ENCODE data around the gene COL13A1.

COL13A1 gene

GRCh38 chr10:69965919-69966662 is 164.4 kb downstream of the COL13A1 start:
- Mint-ChIP-seq H3K27me3 (ENCODE audit: low read depth) (peaks cover 12% of the 10 kb centered on the region), H3K9me3 (no peaks in the 10 kb centered on the region), H3K36me3 (ENCODE audit: low read depth) (no peaks in the 10 kb centered on the region), H3K27ac (no peak overlapping the region), H3K4me3 (no peak overlapping the region), H3K4me1 (ENCODE audit: low read depth) (no peaks in the 10 kb centered on the region)

- no peaks in the 10 kb centered on the region for H3K4me1 Mint-ChIP-seq (ENCODE audit: low read depth)
- no peaks in the 10 kb centered on the region for H3K36me3 Mint-ChIP-seq (ENCODE audit: low read depth)
- no peak overlapping the region for H3K4me3 Mint-ChIP-seq
- no peaks in the 10 kb centered on the region for H3K9me3 Mint-ChIP-seq
- H3K27me3 Mint-ChIP-seq (ENCODE audit: low read depth), result peaks cover 29% of the 10 kb centered on the region
- no peak overlapping the region for H3K27ac Mint-ChIP-seq
These were observed 167.1 kb downstream of the COL13A1 start for GRCh38 chr10:69968830-69969229.

GRCh38 chr10:69969977-69970376 is 168.3 kb downstream of the COL13A1 start:
- Mint-ChIP-seq H3K4me1 (ENCODE audit: low read depth) (no peaks in the 10 kb centered on the region), H3K36me3 (ENCODE audit: low read depth) (no peaks in the 10 kb centered on the region), H3K4me3 (no peak overlapping the region), H3K27me3 (ENCODE audit: low read depth) (peaks cover 37% of the 10 kb centered on the region), H3K9me3 (no peaks in the 10 kb centered on the region), H3K27ac (no peak overlapping the region)

- H3K4me1 Mint-ChIP-seq (ENCODE audit: low read depth), result no peaks in the 10 kb centered on the region
- no peak overlapping the region for H3K4me3 Mint-ChIP-seq
- H3K27ac Mint-ChIP-seq, result no peak overlapping the region
- peaks cover 56% of the 10 kb centered on the region for H3K27me3 Mint-ChIP-seq (ENCODE audit: low read depth)
- no peaks in the 10 kb centered on the region for H3K36me3 Mint-ChIP-seq (ENCODE audit: low read depth)
- H3K9me3 Mint-ChIP-seq, result no peaks in the 10 kb centered on the region
These were observed 171.3 kb downstream of the COL13A1 start for GRCh38 chr10:69972981-69973397.

GRCh38 chr10:69973678-69974077 is 172.0 kb downstream of the COL13A1 start:
- Mint-ChIP-seq H3K9me3 (no peaks in the 10 kb centered on the region), H3K27ac (no peak overlapping the region), H3K36me3 (ENCODE audit: low read depth) (no peaks in the 10 kb centered on the region), H3K27me3 (ENCODE audit: low read depth) (peaks cover 56% of the 10 kb centered on the region), H3K4me1 (ENCODE audit: low read depth) (no peaks in the 10 kb centered on the region), H3K4me3 (no peak overlapping the region)

- peaks cover 50% of the 10 kb centered on the region for H3K27me3 Mint-ChIP-seq (ENCODE audit: low read depth)
- H3K4me3 Mint-ChIP-seq, result no peak overlapping the region
- no peaks in the 10 kb centered on the region for H3K9me3 Mint-ChIP-seq
- H3K27ac Mint-ChIP-seq, result no peak overlapping the region
- H3K4me1 Mint-ChIP-seq (ENCODE audit: low read depth), result no peaks in the 10 kb centered on the region
- H3K36me3 Mint-ChIP-seq (ENCODE audit: low read depth), result no peaks in the 10 kb centered on the region
These were observed 172.9 kb downstream of the COL13A1 start for GRCh38 chr10:69974551-69975155.

- H3K9me3 Mint-ChIP-seq, result peaks cover 7% of the 10 kb centered on the region
- H3K4me3 Mint-ChIP-seq, result no peak overlapping the region
- no peaks in the 10 kb centered on the region for H3K36me3 Mint-ChIP-seq (ENCODE audit: low read depth)
- peaks cover 41% of the 10 kb centered on the region for H3K27me3 Mint-ChIP-seq (ENCODE audit: low read depth)
- no peak overlapping the region for H3K27ac Mint-ChIP-seq
- no peaks in the 10 kb centered on the region for H3K4me1 Mint-ChIP-seq (ENCODE audit: low read depth)
These were observed 175.3 kb downstream of the COL13A1 start for GRCh38 chr10:69976795-69977546.

GRCh38 chr10:69979174-69979573 is 177.5 kb downstream of the COL13A1 start:
- H3K4me1 Mint-ChIP-seq (ENCODE audit: low read depth), result no peaks in the 10 kb centered on the region

GRCh38 chr10:69980672-69981071 is 179.0 kb downstream of the COL13A1 start:
- H3K9me3 Mint-ChIP-seq, result peaks cover 7% of the 10 kb centered on the region
- no peak overlapping the region for H3K4me3 Mint-ChIP-seq
- H3K27me3 Mint-ChIP-seq (ENCODE audit: low read depth), result peaks cover 25% of the 10 kb centered on the region
- H3K27ac Mint-ChIP-seq, result no peak overlapping the region
- no peaks in the 10 kb centered on the region for H3K36me3 Mint-ChIP-seq (ENCODE audit: low read depth)
- H3K4me1 Mint-ChIP-seq (ENCODE audit: low read depth), result no peaks in the 10 kb centered on the region

More at GRCh38 chr10:69979174-69979573, 177.5 kb downstream of the COL13A1 start:
- H3K27ac Mint-ChIP-seq, result no peak overlapping the region
- H3K27me3 Mint-ChIP-seq (ENCODE audit: low read depth), result peaks cover 40% of the 10 kb centered on the region
- H3K4me3 Mint-ChIP-seq, result no peak overlapping the region
- H3K36me3 Mint-ChIP-seq (ENCODE audit: low read depth), result no peaks in the 10 kb centered on the region
- peaks cover 7% of the 10 kb centered on the region for H3K9me3 Mint-ChIP-seq

GRCh38 chr10:69988094-69988493 is 186.4 kb downstream of the COL13A1 start:
- no peaks in the 10 kb centered on the region for H3K4me1 Mint-ChIP-seq (ENCODE audit: low read depth)

GRCh38 chr10:69991151-69991550 is 189.4 kb downstream of the COL13A1 start:
- Mint-ChIP-seq H3K27ac (no peak overlapping the region), H3K27me3 (ENCODE audit: low read depth) (peaks cover 42% of the 10 kb centered on the region), H3K4me1 (ENCODE audit: low read depth) (no peaks in the 10 kb centered on the region), H3K36me3 (ENCODE audit: low read depth) (no peaks in the 10 kb centered on the region), H3K9me3 (no peaks in the 10 kb centered on the region), H3K4me3 (no peak overlapping the region)

More at GRCh38 chr10:69988094-69988493, 186.4 kb downstream of the COL13A1 start:
- Mint-ChIP-seq H3K9me3 (no peaks in the 10 kb centered on the region), H3K4me3 (no peak overlapping the region), H3K27me3 (ENCODE audit: low read depth) (peaks cover 36% of the 10 kb centered on the region), H3K27ac (no peak overlapping the region), H3K36me3 (ENCODE audit: low read depth) (no peaks in the 10 kb centered on the region)

GRCh38 chr10:69994262-69994661 is 192.6 kb downstream of the COL13A1 start:
- no peaks in the 10 kb centered on the region for H3K9me3 Mint-ChIP-seq
- no peak overlapping the region for H3K27ac Mint-ChIP-seq
- H3K4me3 Mint-ChIP-seq, result no peak overlapping the region

GRCh38 chr10:69996611-69997010 is 194.9 kb downstream of the COL13A1 start:
- no peaks in the 10 kb centered on the region for H3K36me3 Mint-ChIP-seq (ENCODE audit: low read depth)
- no peak overlapping the region for H3K27ac Mint-ChIP-seq
- no peaks in the 10 kb centered on the region for H3K9me3 Mint-ChIP-seq

More at GRCh38 chr10:69994262-69994661, 192.6 kb downstream of the COL13A1 start:
- H3K27me3 Mint-ChIP-seq (ENCODE audit: low read depth), result peaks cover 24% of the 10 kb centered on the region
- no peaks in the 10 kb centered on the region for H3K4me1 Mint-ChIP-seq (ENCODE audit: low read depth)
- H3K36me3 Mint-ChIP-seq (ENCODE audit: low read depth), result no peaks in the 10 kb centered on the region

GRCh38 chr10:70000262-70000661 is 198.6 kb downstream of the COL13A1 start:
- H3K9me3 Mint-ChIP-seq, result no peaks in the 10 kb centered on the region
- H3K27me3 Mint-ChIP-seq (ENCODE audit: low read depth), result peaks cover 22% of the 10 kb centered on the region
- no peak overlapping the region for H3K27ac Mint-ChIP-seq
- no peaks in the 10 kb centered on the region for H3K36me3 Mint-ChIP-seq (ENCODE audit: low read depth)
- no peaks in the 10 kb centered on the region for H3K4me1 Mint-ChIP-seq (ENCODE audit: low read depth)
- H3K4me3 Mint-ChIP-seq, result no peak overlapping the region

More at GRCh38 chr10:69996611-69997010, 194.9 kb downstream of the COL13A1 start:
- no peak overlapping the region for H3K4me3 Mint-ChIP-seq
- no peaks in the 10 kb centered on the region for H3K4me1 Mint-ChIP-seq (ENCODE audit: low read depth)
- peaks cover 9% of the 10 kb centered on the region for H3K27me3 Mint-ChIP-seq (ENCODE audit: low read depth)

Measured in T-helper 1 cell treated with Interleukin-12 subunit alpha and Interleukin-12 subunit beta and Interleukin-4 antibody, amounts not matched to agents 30 μg/mL and 1 μg/mL, for 36 hours (primary cell).